Hepatocyte (in vitro differentiated cells): ENCODE data around the gene STXBP6. TPM values are rescaled to one million over a fixed set of nuclear protein-coding genes. Genes with fewer than 3 reads are reported as not detected.

Experiments used
- DNase-seq: peaks from one replicate; pipeline ENCODE4 v3.0.0-alpha.2; 2016; ENCODE audit warnings: low spot score
- H2AFZ ChIP-seq: fragments of 200-600 bp; sonication (generic); 2 replicates; pipeline ENCODE4 v1.6.0; 2016; ENCODE audit warnings: antibody characterized with exemption, mild to moderate bottlenecking
- H3K27ac ChIP-seq: fragments of 200-600 bp; sonication (generic); 2 replicates; pipeline ENCODE4 v1.5.1; 2016; ENCODE audit warnings: mild to moderate bottlenecking
- H3K27me3 ChIP-seq: fragments of 200-600 bp; sonication (generic); 2 replicates; pipeline ENCODE4 v1.6.1; 2016
- H3K36me3 ChIP-seq: fragments of 200-600 bp; sonication (generic); replicated peaks from 2 replicates; pipeline ENCODE4 v1.5.1; 2016; ENCODE audit warnings: low read depth; ENCODE audit not compliant: insufficient read depth
- H3K4me1 ChIP-seq: fragments of 200-600 bp; sonication (generic); 2 replicates; pipeline ENCODE4 v1.5.1; 2016; ENCODE audit warnings: mild to moderate bottlenecking, moderate library complexity; ENCODE audit not compliant: insufficient read depth
- H3K4me2 ChIP-seq: fragments of 200-600 bp; sonication (generic); 2 replicates; pipeline ENCODE4 v1.6.0; 2016
- H3K4me3 ChIP-seq: fragments of 200-600 bp; sonication (generic); 2 replicates; pipeline ENCODE4 v1.5.1; 2016; ENCODE audit warnings: mild to moderate bottlenecking
- H3K79me2 ChIP-seq: fragments of 200-600 bp; sonication (generic); 2 replicates; pipeline ENCODE4 v1.6.0; 2017; ENCODE audit warnings: mild to moderate bottlenecking
- H3K9me2 ChIP-seq: fragments of 200-600 bp; sonication (generic); replicated peaks from 2 replicates; pipeline ENCODE4 v1.6.0; 2017; ENCODE audit warnings: mild to moderate bottlenecking; ENCODE audit not compliant: insufficient read depth
- H3K9me3 ChIP-seq: fragments of 200-600 bp; sonication (generic); 2 replicates; pipeline ENCODE4 v1.5.1; 2016; ENCODE audit warnings: low read depth, mild to moderate bottlenecking
- H4K20me1 ChIP-seq: fragments of 200-600 bp; sonication (generic); 2 replicates; pipeline ENCODE4 v1.6.0; 2016; ENCODE audit warnings: mild to moderate bottlenecking; ENCODE audit not compliant: insufficient read depth, poor library complexity, severe bottlenecking
- CTCF ChIP-seq: fragments of 200-600 bp; sonication (generic); IDR thresholded peaks from 2 replicates; pipeline ENCODE4 v1.5.1; 2016; ENCODE audit warnings: antibody characterized with exemption, mild to moderate bottlenecking; ENCODE audit not compliant: poor library complexity
- EZH2 ChIP-seq: fragments of 200-600 bp; sonication (generic); IDR thresholded peaks from 2 replicates; pipeline ENCODE4 v1.6.1; 2016; ENCODE audit warnings: antibody characterized with exemption, mild to moderate bottlenecking, borderline replicate concordance
- EZH2phosphoT487 ChIP-seq: fragments of 200-600 bp; sonication (generic); IDR thresholded peaks from one replicate; pipeline ENCODE4 v1.6.1; 2018; ENCODE audit warnings: antibody characterized with exemption, mild to moderate bottlenecking, low read depth, moderate library complexity; ENCODE audit not compliant: unreplicated experiment, severe bottlenecking
- WGBS: methylation state at CpG from one replicate; pipeline ENCODE4 v1.1.6; 2016; ENCODE audit warnings: low lambda C conversion rate; ENCODE audit errors: missing lambda C conversion rate; 5-methylcytosine and 5-hydroxymethylcytosine counted together
- polyA plus RNA-seq: library from polyadenylated mRNA; unstranded; fragments of >200 nt; fragmentation: Nextera tagmentation; extraction: Ambion mirVana; gene quantifications from 2 replicates; pipeline ENCODE4 v1.2.1, GENCODE V29; 2016
- total RNA-seq: library from RNA; depleted of rRNA; stranded (reverse); fragments of >200 nt; gene quantifications from 2 replicates; pipeline ENCODE4 v1.2.3, GENCODE V29; 2014

Gene STXBP6
- total and polyA plus RNA-seq, 2 experiments from 2014 or later, result 34.1 to 44.9 TPM

- Histone ChIP-seq H3K4me3 (no peak overlapping the region), H4K20me1 (no peaks in the 10 kb centered on the region), H3K27me3 (no peaks in the 10 kb centered on the region), H3K9me3 (no peaks in the 10 kb centered on the region), H3K36me3 (no peaks in the 10 kb centered on the region), H3K4me2 (no peak overlapping the region), H3K4me1 (peaks cover 23% of the 10 kb centered on the region), H2AFZ (no peak overlapping the region), H3K27ac (no peak overlapping the region), H3K9me2 (no peaks in the 10 kb centered on the region), H3K79me2 (peaks cover 58% of the 10 kb centered on the region)
- TF ChIP-seq CTCF (no peak), EZH2 (no peak), EZH2phosphoT487 (no peak)
- no peak for DNase-seq
- WGBS, result 96% methylated on average over 2 of the region's 2 CpGs
Measured at GRCh38 chr14:24975393-24975792, 74.6 kb downstream of the STXBP6 start.

- TF ChIP-seq EZH2phosphoT487 (no peak), EZH2 (no peak), CTCF (no peak)
- H3K79me2 ChIP-seq, result peaks cover 58% of the 10 kb centered on the region
- no peaks in the 10 kb centered on the region for H3K9me2 ChIP-seq
- 84% methylated on average over 2 of the region's 2 CpGs for WGBS
- H3K9me3 ChIP-seq, result no peaks in the 10 kb centered on the region
- H3K27me3 ChIP-seq, result no peaks in the 10 kb centered on the region
- H3K36me3 ChIP-seq, result no peaks in the 10 kb centered on the region
- no peak overlapping the region for H3K4me2 ChIP-seq
- no peak overlapping the region for H2AFZ ChIP-seq
- H3K4me1 ChIP-seq, result peaks cover 17% of the 10 kb centered on the region
- H4K20me1 ChIP-seq, result no peaks in the 10 kb centered on the region
- H3K4me3 ChIP-seq, result no peak overlapping the region
- no peak for DNase-seq
- no peak overlapping the region for H3K27ac ChIP-seq
Measured at GRCh38 chr14:24974591-24975374, 75.2 kb downstream of the STXBP6 start.

- no peak overlapping the region for H3K27ac ChIP-seq
- H3K4me3 ChIP-seq, result no peak overlapping the region
Measured at GRCh38 chr14:24972844-24973243, 77.1 kb downstream of the STXBP6 start.

More at GRCh38 chr14:24972844-24973243, 77.1 kb downstream of the STXBP6 start:
- over 99% methylated on average over 3 of the region's 3 CpGs for WGBS
- Histone ChIP-seq H2AFZ (no peak overlapping the region), H3K9me3 (no peaks in the 10 kb centered on the region), H3K9me2 (no peaks in the 10 kb centered on the region), H3K4me1 (peaks cover 15% of the 10 kb centered on the region), H3K27me3 (no peaks in the 10 kb centered on the region), H3K36me3 (no peaks in the 10 kb centered on the region), H4K20me1 (no peaks in the 10 kb centered on the region), H3K4me2 (no peak overlapping the region), H3K79me2 (peaks cover 72% of the 10 kb centered on the region)
- no peak for TF ChIP-seq EZH2phosphoT487
- TF ChIP-seq EZH2, result no peak
- no peak for TF ChIP-seq CTCF
- DNase-seq, result no peak
